ENCODE data around the gene PNPLA5. TPM values are rescaled to one million over a fixed set of nuclear protein-coding genes. Genes with fewer than 3 reads are reported as not detected.

The PNPLA5 gene
- total and polyA plus RNA-seq, 4 donors, result not detected

GRCh38 chr22:43862074-43862881, 29.5 kb downstream of the PNPLA5 start, which contains the start of gene SULT4A1:
Gene SULT4A1, minus strand, starts transcription at chr22:43862513. Its CDS starts 131 bp downstream, at chr22:43862382.
- Histone ChIP-seq H3K4me1 (ENCODE audit: control insufficient read depth in 4 of 4, insufficient read depth in 4 of 4, low read length in 3 of 4) (peaks cover 0 to 7% (median 3%) of the 10 kb centered on the region in 4 donors), H3K36me3 (ENCODE audit: control insufficient read depth in 4 of 4, insufficient read depth in 3 of 4, low read depth in 1 of 4, low read length in 3 of 4) (no peaks in the 10 kb centered on the region), H3K4me3 (ENCODE audit: low read depth in 1 of 3, low read length in 3 of 3) (peak within 1 kb of the TSS in 1 of 3 donors; percentile 32), H3K27ac (ENCODE audit: low read depth in 1 of 2, low read length in 2 of 2) (no peak within 1 kb of the TSS), H3K27me3 (ENCODE audit: control insufficient read depth in 4 of 4, insufficient read depth in 4 of 4, low read length in 3 of 4) (peaks cover 2 to 12% (median 8%) of the 10 kb centered on the region in 4 donors), H3K9me3 (ENCODE audit: control insufficient read depth in 4 of 4, low read length in 3 of 4) (no peaks in the 10 kb centered on the region), H3K9ac (ENCODE audit: low read depth in 1 of 2, low read length in 2 of 2) (no peak within 1 kb of the TSS)
- 7% methylated on average over 121 of the region's 121 CpGs for WGBS
- TF ChIP-seq NR2F2 (IDR thresholded peaks at IDR 0.05), result no peak
- no peak for TF ChIP-seq ATF3 (IDR thresholded peaks at IDR 0.05)
- no peak for TF ChIP-seq EGR1 (IDR thresholded peaks at IDR 0.05; ENCODE audit: low read depth in 2 of 2)
- no peak for TF ChIP-seq FOXA1 (IDR thresholded peaks at IDR 0.05)
- TF ChIP-seq RXRA (IDR thresholded peaks at IDR 0.05), result no peak
- no peak for TF ChIP-seq REST (IDR thresholded peaks at IDR 0.05)
- TF ChIP-seq SP1 (IDR thresholded peaks at IDR 0.05), result no peak
- no peak for TF ChIP-seq GABPA (IDR thresholded peaks at IDR 0.05 in 1 of 2, conservative IDR thresholded peaks at IDR 0.05 in 1 of 2)
- no peak for TF ChIP-seq HNF4G (IDR thresholded peaks at IDR 0.05)
- TF ChIP-seq ZBTB33 (IDR thresholded peaks at IDR 0.05), result no peak
- no peak for TF ChIP-seq JUND (IDR thresholded peaks at IDR 0.05)
- DNase-seq (ENCODE audit: low spot score), result no peak

DNA sequence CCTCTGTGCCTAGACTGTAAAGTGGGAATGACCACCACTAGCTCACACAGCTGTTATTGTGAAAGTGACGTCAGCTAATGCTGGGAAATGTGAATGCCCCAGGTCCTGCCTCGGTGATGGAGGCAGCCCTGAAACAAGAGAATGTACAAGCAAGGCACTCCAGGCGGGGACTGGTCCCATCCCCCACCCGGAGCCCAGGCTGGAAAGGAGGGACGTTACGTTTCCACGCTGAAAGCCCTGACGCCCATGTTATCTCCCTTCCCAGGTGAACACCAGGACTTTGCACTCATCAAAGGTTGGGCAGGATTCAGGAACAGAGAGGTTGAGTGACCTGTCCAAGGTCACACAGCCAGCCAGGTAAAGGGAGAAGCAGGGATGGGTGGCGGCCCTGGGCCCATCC, 30.3 kb downstream of the PNPLA5 start:
- H3K4me1 ChIP-seq (ENCODE audit: control insufficient read depth in 4 of 4, insufficient read depth in 4 of 4, low read length in 3 of 4), result peaks cover 0 to 7% (median 3%) of the 10 kb centered on the region in 4 donors
- TF ChIP-seq SP1 (IDR thresholded peaks at IDR 0.05) (no peak), RXRA (IDR thresholded peaks at IDR 0.05) (no peak), YY1 (IDR thresholded peaks at IDR 0.05) (no peak), HNF4G (IDR thresholded peaks at IDR 0.05) (no peak), FOXA2 (IDR thresholded peaks at IDR 0.05) (no peak), ATF3 (IDR thresholded peaks at IDR 0.05) (no peak), RAD21 (IDR thresholded peaks at IDR 0.05) (no peak), HNF4A (conservative IDR thresholded peaks at IDR 0.05) (no peak), REST (IDR thresholded peaks at IDR 0.05) (no peak)
- TF ChIP-seq, protein P1, sequence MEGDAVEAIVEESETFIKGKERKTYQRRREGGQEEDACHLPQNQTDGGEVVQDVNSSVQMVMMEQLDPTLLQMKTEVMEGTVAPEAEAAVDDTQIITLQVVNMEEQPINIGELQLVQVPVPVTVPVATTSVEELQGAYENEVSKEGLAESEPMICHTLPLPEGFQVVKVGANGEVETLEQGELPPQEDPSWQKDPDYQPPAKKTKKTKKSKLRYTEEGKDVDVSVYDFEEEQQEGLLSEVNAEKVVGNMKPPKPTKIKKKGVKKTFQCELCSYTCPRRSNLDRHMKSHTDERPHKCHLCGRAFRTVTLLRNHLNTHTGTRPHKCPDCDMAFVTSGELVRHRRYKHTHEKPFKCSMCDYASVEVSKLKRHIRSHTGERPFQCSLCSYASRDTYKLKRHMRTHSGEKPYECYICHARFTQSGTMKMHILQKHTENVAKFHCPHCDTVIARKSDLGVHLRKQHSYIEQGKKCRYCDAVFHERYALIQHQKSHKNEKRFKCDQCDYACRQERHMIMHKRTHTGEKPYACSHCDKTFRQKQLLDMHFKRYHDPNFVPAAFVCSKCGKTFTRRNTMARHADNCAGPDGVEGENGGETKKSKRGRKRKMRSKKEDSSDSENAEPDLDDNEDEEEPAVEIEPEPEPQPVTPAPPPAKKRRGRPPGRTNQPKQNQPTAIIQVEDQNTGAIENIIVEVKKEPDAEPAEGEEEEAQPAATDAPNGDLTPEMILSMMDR (IDR thresholded peaks at IDR 0.05; ENCODE audit: low read depth, low read length, missing input control), result no peak
- H3K27me3 ChIP-seq (ENCODE audit: control insufficient read depth in 4 of 4, insufficient read depth in 4 of 4, low read length in 3 of 4), result peaks cover 2 to 12% (median 8%) of the 10 kb centered on the region in 4 donors
- no peak overlapping the region for H3K27ac ChIP-seq (ENCODE audit: low read depth in 1 of 2, low read length in 2 of 2)
- WGBS, result 40% methylated on average over 9 of the region's 9 CpGs
- no peaks in the 10 kb centered on the region for H3K36me3 ChIP-seq (ENCODE audit: control insufficient read depth in 4 of 4, insufficient read depth in 3 of 4, low read depth in 1 of 4, low read length in 3 of 4)
- H3K4me3 ChIP-seq (ENCODE audit: low read depth in 1 of 3, low read length in 3 of 3), result no peak overlapping the region
- H3K9me3 ChIP-seq (ENCODE audit: control insufficient read depth in 4 of 4, low read length in 3 of 4), result peaks cover 0 to 2% (median 0%) of the 10 kb centered on the region in 4 donors
- no peak overlapping the region for H3K9ac ChIP-seq (ENCODE audit: low read depth in 1 of 2, low read length in 2 of 2)
- DNase-seq (ENCODE audit: low spot score), result no peak

Measured in liver (tissue), 9 donors.